Panc1 (cell line): ENCODE data around the gene IFIT3. TPM values are rescaled to one million over a fixed set of nuclear protein-coding genes. Genes with fewer than 3 reads are reported as not detected.

Source experiments
- ATAC-seq: fragments of 200-7000 bp; cut with Tn5 transposase; 2 replicates; pipeline ENCODE4 v1.9.1; 2020; ENCODE audit warnings: mild to moderate bottlenecking, moderate library complexity
- BruUV-seq: library from RNA; stranded (reverse); fragments of 400-500 nt; replicated peaks from 2 replicates; lab custom pipeline; 2021; lab: Mats Ljungman, UMichigan
- CTCF ChIA-PET: fragments of 300-600 bp; sonication (Branson Sonifier 250); formaldehyde crosslinking; loops from one replicate; lab custom pipeline; 2022; ENCODE audit warnings: antibody characterized with exemption; lab: Charles Lee
- POLR2A ChIA-PET: fragments of 300-600 bp; sonication (Branson Sonifier 250); formaldehyde crosslinking; loops from one replicate; lab custom pipeline; 2022; ENCODE audit warnings: antibody characterized with exemption; lab: Charles Lee
- DNase-seq: peaks from one replicate; pipeline ENCODE4 v3.0.0-alpha.2; 2010; ENCODE audit warnings: low read depth, low spot score
- H3K27ac ChIP-seq: 2 replicates; pipeline ENCODE4 v1.5.1; 2011; ENCODE audit warnings: mild to moderate bottlenecking, low read length, inconsistent platforms
- H3K27me3 ChIP-seq: fragments of 200-500 bp; sonication (Bioruptor generic); 2 replicates; pipeline ENCODE4 v1.6.0; 2014; ENCODE audit warnings: low read length, inconsistent platforms; ENCODE audit not compliant: control insufficient read depth, insufficient read depth
- H3K36me3 ChIP-seq: fragments of 200-500 bp; sonication (Bioruptor generic); 2 replicates; pipeline ENCODE4 v1.5.1; 2014; ENCODE audit warnings: inconsistent platforms, mild to moderate bottlenecking, low read length, moderate library complexity; ENCODE audit not compliant: control insufficient read depth, insufficient read depth
- H3K4me1 ChIP-seq: 2 replicates; pipeline ENCODE4 v1.5.1; 2011; ENCODE audit warnings: inconsistent platforms, mild to moderate bottlenecking, low read length, moderate library complexity; ENCODE audit not compliant: control insufficient read depth, insufficient read depth
- H3K4me3 ChIP-seq, 2 experiments: 2 replicates each; pipeline ENCODE4 v1.5.1; 2011 to 2012; ENCODE audit warnings: low read depth in 2 of 2, low read length in 2 of 2, mild to moderate bottlenecking in 2 of 2, inconsistent platforms in 1 of 2, moderate library complexity in 1 of 2
- H3K9me3 ChIP-seq: fragments of 200-500 bp; sonication (Bioruptor generic); 2 replicates; pipeline ENCODE4 v1.5.1; 2014; ENCODE audit warnings: low read depth, mild to moderate bottlenecking, inconsistent platforms, low read length, moderate library complexity; ENCODE audit not compliant: control insufficient read depth, insufficient read depth
- CTCF ChIP-seq: fragments of 450-650 bp; IDR thresholded peaks from 2 replicates; pipeline ENCODE4 v1.5.1; 2017; ENCODE audit warnings: mild to moderate bottlenecking
- POLR2AphosphoS5 ChIP-seq: IDR thresholded peaks from 2 replicates; pipeline ENCODE4 v1.6.1; 2012; ENCODE audit warnings: mild to moderate bottlenecking, low read depth, low read length, moderate library complexity
- REST ChIP-seq, 2 experiments: IDR thresholded peaks; 2 replicates each; pipeline ENCODE4 v1.6.1; 2011 to 2012; ENCODE audit warnings: low read depth in 2 of 2, control low read depth in 1 of 2, low read length in 1 of 2, mild to moderate bottlenecking in 1 of 2, moderate library complexity in 1 of 2; ENCODE audit not compliant: insufficient read depth in 1 of 2
- SIN3A ChIP-seq: IDR thresholded peaks from 2 replicates; pipeline ENCODE4 v1.6.1; 2012; ENCODE audit warnings: low read depth, mild to moderate bottlenecking, low read length, moderate library complexity, borderline replicate concordance; ENCODE audit not compliant: insufficient read depth
- TCF7L2 ChIP-seq: IDR thresholded peaks from 2 replicates; pipeline ENCODE4 v1.6.1; 2011; ENCODE audit warnings: mild to moderate bottlenecking, low read depth, low read length, inconsistent platforms
- in situ Hi-C: cut with HindIII; loops from 2 replicates; pipeline ENCODE4 v1.10.0; 2016; ENCODE audit warnings: low sequenced_read_pairs, low pct_unique_long_range_greater_than_20kb
- intact Hi-C: fragments of 100-400 bp; cut with micrococcal nuclease; formaldehyde crosslinking; loops from one replicate; pipeline ENCODE4 v1.10.0; 2022; ENCODE audit not compliant: unreplicated experiment
- total RNA-seq: library from RNA; stranded (reverse); gene quantifications from one replicate; pipeline ENCODE4 v1.2.1, GENCODE V29; 2021; ENCODE audit not compliant: unreplicated experiment

Gene IFIT3
- total RNA-seq, 1 experiment from 2014 or later, result 29.8 TPM

- intact Hi-C loops (no loop called here), in situ Hi-C loops (no loop called here)
- no peak for TF ChIP-seq TCF7L2
- no peak for TF ChIP-seq SIN3A
- no peak for TF ChIP-seq REST (IDR thresholded peaks at IDR 0.05; ENCODE audit: insufficient read depth in 1 of 2, low read depth in 2 of 2, low read length in 1 of 2)
- TF ChIP-seq CTCF, result no peak
- no peak for TF ChIP-seq POLR2AphosphoS5
- DNase-seq (no peak), ATAC-seq (no peak)
- H3K9me3 ChIP-seq, result peaks cover 8% of the 10 kb centered on the region; the same call in 1 of the 2 replicates
- ChIA-PET POLR2A (no interaction called here), CTCF (no interaction called here)
- H3K4me1 ChIP-seq, result no peaks in the 10 kb centered on the region; the same call in 1 of the 2 replicates
- H3K36me3 ChIP-seq, result no peaks in the 10 kb centered on the region
- H3K4me3 ChIP-seq, result no peak overlapping the region
- peak overlapping the region; percentile 46; the same call in 1 of the 2 replicates for H3K27ac ChIP-seq
- no peaks in the 10 kb centered on the region for H3K27me3 ChIP-seq
- no TSS peak for BruUV-seq
Observed at GRCh38 chr10:89295597-89295996, 32.2 kb upstream of the IFIT3 start.

- no peak overlapping the region for H3K4me3 ChIP-seq
- H3K27me3 ChIP-seq, result no peaks in the 10 kb centered on the region
- ChIA-PET CTCF (no interaction called here), POLR2A (no interaction called here)
- TF ChIP-seq REST (IDR thresholded peaks at IDR 0.05; ENCODE audit: insufficient read depth in 1 of 2, low read depth in 2 of 2, low read length in 1 of 2) (no peak), POLR2AphosphoS5 (no peak), CTCF (no peak), TCF7L2 (no peak), SIN3A (no peak)
- no peaks in the 10 kb centered on the region for H3K36me3 ChIP-seq
- peak overlapping the region; percentile 46; the same call in 1 of the 2 replicates for H3K27ac ChIP-seq
- DNase-seq, result no peak
- intact Hi-C loops (no loop called here), in situ Hi-C loops (no loop called here)
- no TSS peak for BruUV-seq
- peaks cover 8% of the 10 kb centered on the region; the same call in 1 of the 2 replicates for H3K9me3 ChIP-seq
- no peaks in the 10 kb centered on the region; the same call in 1 of the 2 replicates for H3K4me1 ChIP-seq
- ATAC-seq, result no peak
Observed at GRCh38 chr10:89296220-89296648, 31.6 kb upstream of the IFIT3 start.
